HepG2 (cell line): ENCODE results near the gene NFE2L2. TPM values are rescaled to one million over a fixed set of nuclear protein-coding genes. Genes with fewer than 3 reads are reported as not detected.

ENCODE experiments used
- ATF6 ChIP-seq: sonication (generic); formaldehyde crosslinking; conservative IDR thresholded peaks from 2 replicates; pipeline ENCODE4 v1.4.0; 2020; ENCODE audit warnings: missing genetic modification reagents
- CENPX ChIP-seq: sonication (generic); formaldehyde crosslinking; IDR thresholded peaks from 2 replicates; pipeline ENCODE4 v1.9.0; 2021; ENCODE audit warnings: mild to moderate bottlenecking, missing genetic modification reagents, moderate library complexity
- EEA1 ChIP-seq: sonication (generic); formaldehyde crosslinking; IDR thresholded peaks from 2 replicates; pipeline ENCODE4 v1.5.1; 2020; ENCODE audit warnings: mild to moderate bottlenecking, missing genetic modification reagents, borderline replicate concordance
- HMGA1 ChIP-seq: sonication (generic); formaldehyde crosslinking; conservative IDR thresholded peaks from 2 replicates; pipeline ENCODE4 v1.4.0; 2020; ENCODE audit warnings: missing genetic modification reagents
- HNRNPK ChIP-seq: fragments of 200-400 bp; formaldehyde crosslinking; IDR thresholded peaks from 2 replicates; pipeline ENCODE4 v1.6.1; 2018; ENCODE audit warnings: low read length, low read depth, moderate library complexity, mild to moderate bottlenecking; ENCODE audit not compliant: poor library complexity, severe bottlenecking
- ISX ChIP-seq: sonication (generic); formaldehyde crosslinking; conservative IDR thresholded peaks from 2 replicates; pipeline ENCODE4 v1.5.0; 2020; ENCODE audit warnings: missing genetic modification reagents
- KDM3A ChIP-seq: IDR thresholded peaks from 2 replicates; pipeline ENCODE4 v1.6.1; 2018; ENCODE audit warnings: low read depth, missing compliant biosample characterization
- PBX3 ChIP-seq: sonication (generic); formaldehyde crosslinking; IDR thresholded peaks from 2 replicates; pipeline ENCODE4 v1.8.1; 2023; ENCODE audit warnings: missing genetic modification reagents, inconsistent platforms, borderline replicate concordance
- PHB2 ChIP-seq: fragments of 450-650 bp; IDR thresholded peaks from 2 replicates; pipeline ENCODE4 v1.6.1; 2018; ENCODE audit not compliant: partially characterized antibody
- RELA ChIP-seq: sonication (generic); formaldehyde crosslinking; IDR thresholded peaks from 2 replicates; pipeline ENCODE4 v1.4.0; 2020; ENCODE audit warnings: missing genetic modification reagents
- RNF219 ChIP-seq: sonication (generic); formaldehyde crosslinking; IDR thresholded peaks from 2 replicates; pipeline ENCODE4 v1.5.0; 2020; ENCODE audit warnings: mild to moderate bottlenecking, missing genetic modification reagents
- SNAPC2 ChIP-seq: sonication (generic); formaldehyde crosslinking; IDR thresholded peaks from 2 replicates; pipeline ENCODE4 v1.8.1; 2022; ENCODE audit warnings: mild to moderate bottlenecking, missing genetic modification reagents
- SOX5 ChIP-seq: IDR thresholded peaks from 2 replicates; pipeline ENCODE4 v1.6.1; 2016; ENCODE audit warnings: borderline replicate concordance
- SRSF1 ChIP-seq: fragments of 200-400 bp; formaldehyde crosslinking; optimal IDR thresholded peaks from 2 replicates; pipeline ENCODE3; 2017; ENCODE audit warnings: mild to moderate bottlenecking, low read depth, low read length, moderate library complexity
- SRSF9 ChIP-seq: fragments of 200-400 bp; formaldehyde crosslinking; IDR thresholded peaks from 2 replicates; pipeline ENCODE4 v1.6.1; 2018; ENCODE audit warnings: borderline replicate concordance, mild to moderate bottlenecking, low read depth, low read length; ENCODE audit not compliant: insufficient read depth, poor library complexity, severe bottlenecking
- ZNF547 ChIP-seq: sonication (generic); formaldehyde crosslinking; IDR thresholded peaks from 2 replicates; pipeline ENCODE4 v1.5.1; 2020; ENCODE audit warnings: mild to moderate bottlenecking, missing genetic modification reagents
- ZNF564 ChIP-seq: sonication (generic); formaldehyde crosslinking; IDR thresholded peaks from 2 replicates; pipeline ENCODE4 v1.8.1; 2023; ENCODE audit warnings: mild to moderate bottlenecking, missing genetic modification reagents
- ZNF619 ChIP-seq: sonication (generic); formaldehyde crosslinking; IDR thresholded peaks from 2 replicates; pipeline ENCODE4 v1.4.0; 2020; ENCODE audit warnings: mild to moderate bottlenecking, missing genetic modification reagents
- ZNF841 ChIP-seq: sonication (generic); formaldehyde crosslinking; IDR thresholded peaks from 2 replicates; pipeline ENCODE4 v1.8.1; 2023; ENCODE audit warnings: missing genetic modification reagents, borderline replicate concordance
- ZSCAN31 ChIP-seq: sonication (generic); formaldehyde crosslinking; IDR thresholded peaks from 2 replicates; pipeline ENCODE4 v1.5.0; 2020; ENCODE audit warnings: low read depth, mild to moderate bottlenecking, missing genetic modification reagents
- polyA plus RNA-seq, 8 experiments: library from polyadenylated mRNA; depleted of rRNA in 3 of 8; stranded (reverse) in 7 of 8; unstranded in 1 of 8; fragments of >200 nt; fragmentation: Illumina TruSeq in 4 of 8; extraction: Trizol in 4 of 8; gene quantifications; 2 replicates each; pipeline versions ENCODE4 v1.2.1 to v1.2.3, GENCODE V29; 2011 to 2016; ENCODE audit warnings: low read depth in 4 of 8, missing spikeins in 1 of 8, mixed read lengths in 1 of 8; ENCODE audit not compliant: insufficient read depth in 1 of 8
- total RNA-seq, 5 experiments: library from RNA; depleted of rRNA; stranded (reverse); fragments of >200 nt; fragmentation: Illumina TruSeq; extraction: Trizol; gene quantifications; 2 replicates each; pipeline ENCODE4 v1.2.3, GENCODE V29; 2016; ENCODE audit warnings: low read depth in 1 of 5
- TF ChIP-seq, protein P1 (sequence below): sonication (generic); formaldehyde crosslinking; IDR thresholded peaks from 2 replicates; pipeline ENCODE4 v1.5.0; 2020; ENCODE audit warnings: missing genetic modification reagents, mild to moderate bottlenecking, borderline replicate concordance

Gene NFE2L2
- total and polyA plus RNA-seq, 2 of the 13 experiments (the other 11 are each of a cell fraction or from before 2014, with no cell fraction given): 84.6 to 215 TPM

GRCh38 chr2:177212891-177213856, 51.4 kb downstream of the NFE2L2 start (continued):
- TF ChIP-seq CENPX (CRISPR knock-in tag): no peak
- TF ChIP-seq ZNF619 (CRISPR knock-in tag): no peak; the same call in 1 of the 2 replicates
- 0 out of 2 replicates have a peak, but pooled peaks have one; percentile 54 for TF ChIP-seq ATF6
- TF ChIP-seq KDM3A: peak; percentile 80
- peak; percentile 100 for TF ChIP-seq HNRNPK
- peak; percentile 89; the same call in 1 of the 2 replicates for TF ChIP-seq SNAPC2
- TF ChIP-seq RELA (CRISPR knock-in tag): peak; percentile 95; the same call in 1 of the 2 replicates
- peak; percentile 67; the same call in 1 of the 2 replicates for TF ChIP-seq SOX5 (CRISPR knock-in tag)
- TF ChIP-seq, protein P1, sequence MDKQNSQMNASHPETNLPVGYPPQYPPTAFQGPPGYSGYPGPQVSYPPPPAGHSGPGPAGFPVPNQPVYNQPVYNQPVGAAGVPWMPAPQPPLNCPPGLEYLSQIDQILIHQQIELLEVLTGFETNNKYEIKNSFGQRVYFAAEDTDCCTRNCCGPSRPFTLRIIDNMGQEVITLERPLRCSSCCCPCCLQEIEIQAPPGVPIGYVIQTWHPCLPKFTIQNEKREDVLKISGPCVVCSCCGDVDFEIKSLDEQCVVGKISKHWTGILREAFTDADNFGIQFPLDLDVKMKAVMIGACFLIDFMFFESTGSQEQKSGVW: 0 out of 2 replicates have a peak, but pooled peaks have one; percentile 64
- TF ChIP-seq HMGA1 (CRISPR knock-in tag): no peak
- peak; percentile 82 for TF ChIP-seq SRSF1
- TF ChIP-seq SRSF9: no peak
- TF ChIP-seq ISX (CRISPR knock-in tag): no peak
- TF ChIP-seq ZNF841 (CRISPR knock-in tag): 0 out of 2 replicates have a peak, but pooled peaks have one; percentile 79
- no peak for TF ChIP-seq PHB2
- TF ChIP-seq ZSCAN31 (CRISPR knock-in tag): peak; percentile 57
- TF ChIP-seq ZNF564 (CRISPR knock-in tag): peak; percentile 90
- TF ChIP-seq PBX3 (CRISPR knock-in tag): no peak
- no peak for TF ChIP-seq RNF219
- no peak; the same call in none of the 2 replicates for TF ChIP-seq ZNF547 (CRISPR knock-in tag)
- TF ChIP-seq EEA1 (CRISPR knock-in tag): no peak
